K562 (cell line): Measurements from ENCODE around the gene UTP25. TPM values are rescaled to one million over a fixed set of nuclear protein-coding genes. Genes with fewer than 3 reads are reported as not detected.
A peak's percentile ranks its signal among the peaks of the same experiment; 100 is the strongest.

ENCODE experiments used
- ATAC-seq: fragments of 200-7000 bp; cut with Tn5 transposase; 3 replicates; pipeline ENCODE4 v1.9.1; 2020; ENCODE audit warnings: moderate library complexity
- BruUV-seq: library from RNA; stranded (reverse); fragments of 400-500 nt; replicated peaks from 2 replicates; lab custom pipeline; 2021; lab: Mats Ljungman, UMichigan
- CTCF ChIA-PET: fragments of 300-600 bp; formaldehyde crosslinking; extraction: SDS; loops from one replicate; lab custom pipeline; 2021; ENCODE audit warnings: low intra/inter-chr PET ratio; lab: Yijun Ruan, JAX
- POLR2A ChIA-PET: fragments of 300-600, 350-650 bp; sonication (Branson Sonifier 250); formaldehyde crosslinking; extraction: SDS; loops from one replicate; lab custom pipeline; 2021; ENCODE audit warnings: antibody characterized with exemption, inconsistent platforms; lab: Yijun Ruan, JAX
- DNase-seq, 4 experiments: peaks; one replicate each; pipeline versions ENCODE4 v3.0.0 to v3.0.0-alpha.2; 2011 to 2018; ENCODE audit warnings: low spot score in 3 of 4, mixed read lengths in 3 of 4; ENCODE audit errors: extremely low read depth in 1 of 4
- FAIRE-seq: peaks from 2 replicates; lab custom pipeline; 2011; peaks lifted over from hg19 to GRCh38; lab: Jason Lieb, UNC
- H2AFZ ChIP-seq: 2 replicates; pipeline ENCODE4 v1.6.0; 2011; ENCODE audit warnings: low read depth, low read length, control low read depth, inconsistent platforms
- H3K27ac ChIP-seq: fragments of 200-600 bp; 3 replicates; pipeline ENCODE4 v1.8.0; 2011; ENCODE audit warnings: low read depth, mild to moderate bottlenecking, control low read depth, inconsistent platforms, low read length, moderate library complexity, mixed read lengths; ENCODE audit errors: extremely low read depth
- H3K27me3 ChIP-seq, 2 experiments: fragments of 300-600 bp in 1 of 2; 2 replicates in 1 of 2; 3 replicates in 1 of 2; pipeline versions ENCODE4 v1.6.0 to v1.8.0; 2011; ENCODE audit warnings: inconsistent platforms in 2 of 2, low read length in 2 of 2, mild to moderate bottlenecking in 1 of 2, mixed read lengths in 1 of 2, moderate library complexity in 1 of 2; ENCODE audit not compliant: control insufficient read depth in 2 of 2, insufficient read depth in 2 of 2
- H3K36me3 ChIP-seq: fragments of 300-600 bp; 3 replicates; pipeline ENCODE4 v1.8.0; 2011; ENCODE audit warnings: mild to moderate bottlenecking, low read length, inconsistent platforms; ENCODE audit not compliant: control insufficient read depth, insufficient read depth
- H3K4me1 ChIP-seq, 2 experiments: fragments of 200-600 bp in 1 of 2; replicated peaks in 1 of 2; 2 replicates in 1 of 2; 3 replicates in 1 of 2; pipeline versions ENCODE4 v1.5.1 to v1.8.0; 2011; ENCODE audit warnings: inconsistent platforms in 2 of 2, low read length in 2 of 2, mild to moderate bottlenecking in 1 of 2, mixed read lengths in 1 of 2, moderate library complexity in 1 of 2; ENCODE audit not compliant: control insufficient read depth in 2 of 2, insufficient read depth in 2 of 2
- H3K4me2 ChIP-seq: 2 replicates; pipeline ENCODE4 v1.6.1; 2011; ENCODE audit warnings: low read length, control low read depth, inconsistent platforms, mixed read lengths; ENCODE audit not compliant: insufficient read depth
- H3K4me3 ChIP-seq: fragments of 200-600 bp; sonication (generic), shearing (Covaris generic); 2 replicates; pipeline ENCODE4 v1.5.1; 2016; ENCODE audit warnings: control low read depth, inconsistent platforms
- H3K79me2 ChIP-seq: fragments of 200-600 bp; 3 replicates; pipeline ENCODE4 v1.8.0; 2011; ENCODE audit warnings: low read length, inconsistent platforms; ENCODE audit not compliant: control insufficient read depth, insufficient read depth
- H3K9ac ChIP-seq, 2 experiments: 2 replicates each; pipeline versions ENCODE4 v1.6.0 to v1.6.1; 2011; ENCODE audit warnings: low read depth in 2 of 2, low read length in 2 of 2, control low read depth in 1 of 2, inconsistent platforms in 1 of 2, mild to moderate bottlenecking in 1 of 2, mixed read lengths in 1 of 2; ENCODE audit not compliant: insufficient read depth in 1 of 2
- H3K9me1 ChIP-seq: one replicate; pipeline ENCODE4 v1.6.0; 2011; ENCODE audit warnings: inconsistent platforms, mild to moderate bottlenecking, low read length, moderate library complexity; ENCODE audit not compliant: control insufficient read depth, insufficient read depth
- H3K9me3 ChIP-seq: replicated peaks from 2 replicates; pipeline ENCODE4 v1.5.1; 2011; ENCODE audit warnings: low read depth, low read length, inconsistent platforms; ENCODE audit not compliant: control insufficient read depth, insufficient read depth
- H4K20me1 ChIP-seq: replicated peaks from 2 replicates; pipeline ENCODE4 v1.6.1; 2011; ENCODE audit warnings: low read length, inconsistent platforms, mixed read lengths; ENCODE audit not compliant: control insufficient read depth, insufficient read depth
- CC2D1A ChIP-seq: fragments of 450-650 bp; IDR thresholded peaks from 2 replicates; pipeline ENCODE4 v1.6.1; 2017; ENCODE audit warnings: mild to moderate bottlenecking
- ETV6 ChIP-seq, 3 experiments: fragments of 150-350 bp in 1 of 3; sonication (generic) in 1 of 3; formaldehyde crosslinking in 1 of 3; IDR thresholded peaks; 2 replicates each; pipeline versions ENCODE4 v1.6.1 to v1.8.0; 2014 to 2022; ENCODE audit warnings: borderline replicate concordance in 2 of 3, low read depth in 2 of 3, antibody characterized with exemption in 1 of 3, low read length in 1 of 3, mild to moderate bottlenecking in 1 of 3, missing genetic modification reagents in 1 of 3
- FOS ChIP-seq: IDR thresholded peaks from 3 replicates; pipeline ENCODE4 v1.6.1; 2011; ENCODE audit not compliant: insufficient read length; ENCODE audit errors: extremely low read depth
- MCM3 ChIP-seq: fragments of 450-650 bp; IDR thresholded peaks from 2 replicates; pipeline ENCODE4 v1.6.1; 2016
- RAD21 ChIP-seq, 2 experiments: fragments of 250-450 bp in 1 of 2; fragments of 450-650 bp in 1 of 2; sonication (Bioruptor Pico) in 1 of 2; formaldehyde crosslinking in 1 of 2; IDR thresholded peaks in 1 of 2; conservative IDR thresholded peaks in 1 of 2; 2 replicates each; pipeline versions ENCODE4 v1.4.0 to v1.8.0; 2020 to 2022; ENCODE audit warnings: mild to moderate bottlenecking in 2 of 2, moderate library complexity in 1 of 2
- SPI1 ChIP-seq: IDR thresholded peaks from 2 replicates; pipeline ENCODE4 v1.6.1; 2011; ENCODE audit warnings: low read depth, low read length, control low read depth, borderline replicate concordance
- ZNF134 ChIP-seq: fragments of 250-450 bp; sonication (Bioruptor Pico); conservative IDR thresholded peaks from 2 replicates; pipeline ENCODE4 v1.4.0; 2020
- WGBS: fragments of 100-300 bp; shearing (Covaris generic); methylation state at CpG from one replicate; pipeline ENCODE4 v1.1.6; 2016; ENCODE audit warnings: low coverage, mixed read lengths; ENCODE audit not compliant: insufficient coverage; ENCODE audit errors: missing lambda C conversion rate; 5-methylcytosine and 5-hydroxymethylcytosine counted together
- in situ Hi-C: fragments of 300-500 bp; cut with MboI; formaldehyde crosslinking; loops from 4 replicates; pipeline ENCODE4 v1.15.0; 2018; ENCODE audit warnings: inconsistent platforms, mixed read lengths
- intact Hi-C: fragments of 100-400 bp; cut with micrococcal nuclease; formaldehyde crosslinking; loops from 2 replicates; pipeline ENCODE4 v1.14.2; 2022
- polyA plus RNA-seq, 8 experiments: library from polyadenylated mRNA; depleted of rRNA in 4 of 8; stranded (reverse) in 5 of 8; unstranded in 3 of 8; fragments of >200 nt; fragmentation: Nextera tagmentation in 2 of 8; fragmentation: Illumina TruSeq in 1 of 8; extraction: Ambion mirVana in 2 of 8; extraction: Trizol in 1 of 8; gene quantifications; 2 replicates each; pipeline versions ENCODE4 v1.2.1 to v1.2.3, GENCODE V29; 2011 to 2014; ENCODE audit warnings: inconsistent platforms in 1 of 8, missing spikeins in 1 of 8
- total RNA-seq, 7 experiments: library from RNA; depleted of rRNA in 6 of 7; stranded (reverse); fragments of >200 nt in 6 of 7; fragmentation: Illumina TruSeq in 2 of 7; extraction: Trizol in 2 of 7; gene quantifications; 2 replicates each; pipeline versions ENCODE4 v1.2.1 to v1.2.3, GENCODE V29; 2011 to 2021; ENCODE audit warnings: low replicate concordance in 1 of 7
- TF ChIP-seq, protein P1 (sequence below): fragments of 450-650 bp; IDR thresholded peaks from 2 replicates; pipeline ENCODE4 v1.6.1; 2017; ENCODE audit warnings: antibody characterized with exemption

Gene UTP25
- total and polyA plus RNA-seq, 9 of the 15 experiments (the other 6 are each of a cell fraction or from before 2014, with no cell fraction given), result 5.7 to 17.6 (median 12.0) TPM

- peak; percentile 25 to 59; a peak in 2 of 4 replicates for TF ChIP-seq RAD21 (CRISPR knock-in tag; conservative IDR thresholded peaks at IDR 0.05 in 1 of 2, IDR thresholded peaks at IDR 0.05 in 1 of 2)
- TF ChIP-seq, protein P1, sequence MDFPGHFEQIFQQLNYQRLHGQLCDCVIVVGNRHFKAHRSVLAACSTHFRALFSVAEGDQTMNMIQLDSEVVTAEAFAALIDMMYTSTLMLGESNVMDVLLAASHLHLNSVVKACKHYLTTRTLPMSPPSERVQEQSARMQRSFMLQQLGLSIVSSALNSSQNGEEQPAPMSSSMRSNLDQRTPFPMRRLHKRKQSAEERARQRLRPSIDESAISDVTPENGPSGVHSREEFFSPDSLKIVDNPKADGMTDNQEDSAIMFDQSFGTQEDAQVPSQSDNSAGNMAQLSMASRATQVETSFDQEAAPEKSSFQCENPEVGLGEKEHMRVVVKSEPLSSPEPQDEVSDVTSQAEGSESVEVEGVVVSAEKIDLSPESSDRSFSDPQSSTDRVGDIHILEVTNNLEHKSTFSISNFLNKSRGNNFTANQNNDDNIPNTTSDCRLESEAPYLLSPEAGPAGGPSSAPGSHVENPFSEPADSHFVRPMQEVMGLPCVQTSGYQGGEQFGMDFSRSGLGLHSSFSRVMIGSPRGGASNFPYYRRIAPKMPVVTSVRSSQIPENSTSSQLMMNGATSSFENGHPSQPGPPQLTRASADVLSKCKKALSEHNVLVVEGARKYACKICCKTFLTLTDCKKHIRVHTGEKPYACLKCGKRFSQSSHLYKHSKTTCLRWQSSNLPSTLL, result no peak
- no peak for TF ChIP-seq ZNF134 (CRISPR knock-in tag)
- TF ChIP-seq CC2D1A, result no peak
- TF ChIP-seq ETV6 (IDR thresholded peaks at IDR 0.05; ENCODE audit: borderline replicate concordance in 1 of 2, low read depth in 2 of 2, low read length in 1 of 2), result no peak
- no peak for TF ChIP-seq ETV6 (CRISPR knock-in tag; IDR thresholded peaks at IDR 0.05; ENCODE audit: borderline replicate concordance)
- no peak for TF ChIP-seq FOS
- TF ChIP-seq MCM3, result no peak
These were observed 47.7 kb downstream of the UTP25 start (continued) for GRCh38 chr1:209875515-209875914.

GRCh38 chr1:209876078-209876800 lies 48.5 kb downstream of the UTP25 start:
- ATAC-seq (no peak; the same call in 2 of the 3 replicates), FAIRE-seq (no peak), DNase-seq (no peak)
- Histone ChIP-seq H3K9me1 (no peaks in the 10 kb centered on the region), H3K79me2 (no peaks in the 10 kb centered on the region), H3K27me3 (peaks cover 13% of the 10 kb centered on the region in 2 experiments; a peak in 4 of 5 replicates), H2AFZ (no peak overlapping the region), H3K36me3 (no peaks in the 10 kb centered on the region), H3K4me1 (no peaks in the 10 kb centered on the region; a peak in 1 of 5 replicates), H3K27ac (no peak overlapping the region), H3K9ac (no peak overlapping the region), H3K4me3 (no peak overlapping the region), H4K20me1 (no peaks in the 10 kb centered on the region), H3K9me3 (no peaks in the 10 kb centered on the region), H3K4me2 (no peak overlapping the region)
- WGBS, result 0% methylated on average over 6 of the region's 6 CpGs
- BruUV-seq, result no TSS peak
- ChIA-PET CTCF (interaction anchor here (0.5 to 1.2 kb wide), 2 partner anchors 20 to 113 kb away, joined by 3 to 4 read pairs; no protein-coding TSS in a partner anchor), POLR2A (interaction anchor here (0.7 to 1.9 kb wide), 2 partner anchors 13 to 17 kb away, joined by 3 to 6 read pairs; no protein-coding TSS in a partner anchor)
- intact Hi-C loops, result no loop called here
- in situ Hi-C loops, result loop anchor here (5.0 kb wide), 1 partner anchor 111 kb away; no protein-coding TSS in a partner anchor
- peak; percentile 15; the same call in 1 of the 2 replicates for TF ChIP-seq SPI1
